ENCODE results near the gene PUS10.

Gene PUS10

GRCh38 chr2:60962528-60962927 is 55.5 kb downstream of the PUS10 start:
- H3K4me3 ChIP-seq (ENCODE audit: control insufficient read depth, low read depth, low read length) = no peak overlapping the region
- TF ChIP-seq CTCF (IDR thresholded peaks at IDR 0.05; ENCODE audit: control insufficient read depth, insufficient read depth, low read depth, low read length, missing control alignments) = no peak
- DNase-seq (ENCODE audit: low read depth) = no peak

- no peak overlapping the region for H3K4me3 ChIP-seq (ENCODE audit: control insufficient read depth, low read depth, low read length)
- peak; percentile 68 for DNase-seq (ENCODE audit: low read depth)
- TF ChIP-seq CTCF (IDR thresholded peaks at IDR 0.05; ENCODE audit: control insufficient read depth, insufficient read depth, low read depth, low read length, missing control alignments) = no peak
These were observed 56.6 kb downstream of the PUS10 start for GRCh38 chr2:60961457-60961856.

- no peak overlapping the region for H3K4me3 ChIP-seq (ENCODE audit: control insufficient read depth, low read depth, low read length)
- no peak for TF ChIP-seq CTCF (IDR thresholded peaks at IDR 0.05; ENCODE audit: control insufficient read depth, insufficient read depth, low read depth, low read length, missing control alignments)
- no peak for DNase-seq (ENCODE audit: low read depth)
These were observed 57.3 kb downstream of the PUS10 start for GRCh38 chr2:60960706-60961105.

- DNase-seq (ENCODE audit: low read depth) = no peak
- no peak for TF ChIP-seq CTCF (IDR thresholded peaks at IDR 0.05; ENCODE audit: control insufficient read depth, insufficient read depth, low read depth, low read length, missing control alignments)
These were observed 58.6 kb downstream of the PUS10 start for GRCh38 chr2:60959501-60959900.

GRCh38 chr2:60958800-60959199 is 59.3 kb downstream of the PUS10 start:
- DNase-seq (ENCODE audit: low read depth) = peak; percentile 20
- no peak for TF ChIP-seq CTCF (IDR thresholded peaks at IDR 0.05; ENCODE audit: control insufficient read depth, insufficient read depth, low read depth, low read length, missing control alignments)

More at GRCh38 chr2:60959501-60959900, 58.6 kb downstream of the PUS10 start:
- no peak overlapping the region for H3K4me3 ChIP-seq (ENCODE audit: control insufficient read depth, low read depth, low read length)

GRCh38 chr2:60958361-60958760 is 59.7 kb downstream of the PUS10 start:
- DNase-seq (ENCODE audit: low read depth) = peak; percentile 7
- H3K4me3 ChIP-seq (ENCODE audit: control insufficient read depth, low read depth, low read length) = no peak overlapping the region
- TF ChIP-seq CTCF (IDR thresholded peaks at IDR 0.05; ENCODE audit: control insufficient read depth, insufficient read depth, low read depth, low read length, missing control alignments) = no peak

More at GRCh38 chr2:60958800-60959199, 59.3 kb downstream of the PUS10 start:
- no peak overlapping the region for H3K4me3 ChIP-seq (ENCODE audit: control insufficient read depth, low read depth, low read length)

- H3K4me3 ChIP-seq (ENCODE audit: control insufficient read depth, low read depth, low read length) = no peak overlapping the region
- no peak for TF ChIP-seq CTCF (IDR thresholded peaks at IDR 0.05; ENCODE audit: control insufficient read depth, insufficient read depth, low read depth, low read length, missing control alignments)
- DNase-seq (ENCODE audit: low read depth) = no peak
These were observed 60.4 kb downstream of the PUS10 start for GRCh38 chr2:60957643-60958042.

All from AG09309 (cell line).